HUES6 (cell line): ENCODE data around the gene PTPRR.

ENCODE experiments used
- H3K27ac ChIP-seq: 2 replicates; pipeline ENCODE4 v1.7.0; 2013; ENCODE audit warnings: low read depth, mild to moderate bottlenecking, low read length, inconsistent platforms
- H3K27me3 ChIP-seq: 2 replicates; pipeline ENCODE4 v1.6.1; 2013; ENCODE audit warnings: low read length; ENCODE audit not compliant: control insufficient read depth, insufficient read depth
- H3K36me3 ChIP-seq: 2 replicates; pipeline ENCODE4 v1.6.1; 2013; ENCODE audit warnings: low read length; ENCODE audit not compliant: control insufficient read depth, insufficient read depth
- H3K4me1 ChIP-seq: 2 replicates; pipeline ENCODE4 v1.6.1; 2013; ENCODE audit warnings: low read length; ENCODE audit not compliant: control insufficient read depth, insufficient read depth
- H3K4me3 ChIP-seq: 2 replicates; pipeline ENCODE4 v1.5.1; 2013; ENCODE audit warnings: low read depth, low read length
- H3K9ac ChIP-seq: one replicate; pipeline ENCODE4 v1.6.1; 2013; ENCODE audit warnings: mild to moderate bottlenecking, low read length
- H3K9me3 ChIP-seq: 2 replicates; pipeline ENCODE4 v1.6.1; 2013; ENCODE audit warnings: low read depth, low read length; ENCODE audit not compliant: control insufficient read depth, insufficient read depth

Gene PTPRR

DNA sequence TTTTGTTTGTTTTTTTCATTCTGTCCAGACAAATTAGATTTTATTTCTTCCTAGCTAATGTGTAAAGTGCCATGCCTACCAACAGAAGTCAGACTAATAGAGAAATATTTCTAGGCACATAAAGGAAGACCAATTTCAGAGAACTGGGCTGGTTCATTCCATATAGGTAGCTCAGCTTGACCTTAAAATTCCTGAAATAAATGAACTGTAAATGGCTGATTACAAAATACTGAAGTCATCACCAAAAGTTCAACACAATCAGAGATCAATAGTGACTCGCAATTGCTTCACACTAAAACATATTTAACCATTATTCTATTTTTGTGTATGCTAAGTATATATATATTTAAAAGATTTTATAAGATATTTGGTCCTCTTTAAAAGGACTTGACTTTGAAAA, 317.5 kb downstream of the PTPRR start:
- no peak overlapping the region for H3K27ac ChIP-seq
- H3K9me3 ChIP-seq, result peaks cover 4% of the 10 kb centered on the region; the same call in 1 of the 2 replicates
- H3K4me1 ChIP-seq, result no peaks in the 10 kb centered on the region
- no peak overlapping the region for H3K4me3 ChIP-seq
- H3K27me3 ChIP-seq, result peaks cover 1% of the 10 kb centered on the region; the same call in 1 of the 2 replicates
- H3K36me3 ChIP-seq, result no peaks in the 10 kb centered on the region
- no peak overlapping the region for H3K9ac ChIP-seq

DNA sequence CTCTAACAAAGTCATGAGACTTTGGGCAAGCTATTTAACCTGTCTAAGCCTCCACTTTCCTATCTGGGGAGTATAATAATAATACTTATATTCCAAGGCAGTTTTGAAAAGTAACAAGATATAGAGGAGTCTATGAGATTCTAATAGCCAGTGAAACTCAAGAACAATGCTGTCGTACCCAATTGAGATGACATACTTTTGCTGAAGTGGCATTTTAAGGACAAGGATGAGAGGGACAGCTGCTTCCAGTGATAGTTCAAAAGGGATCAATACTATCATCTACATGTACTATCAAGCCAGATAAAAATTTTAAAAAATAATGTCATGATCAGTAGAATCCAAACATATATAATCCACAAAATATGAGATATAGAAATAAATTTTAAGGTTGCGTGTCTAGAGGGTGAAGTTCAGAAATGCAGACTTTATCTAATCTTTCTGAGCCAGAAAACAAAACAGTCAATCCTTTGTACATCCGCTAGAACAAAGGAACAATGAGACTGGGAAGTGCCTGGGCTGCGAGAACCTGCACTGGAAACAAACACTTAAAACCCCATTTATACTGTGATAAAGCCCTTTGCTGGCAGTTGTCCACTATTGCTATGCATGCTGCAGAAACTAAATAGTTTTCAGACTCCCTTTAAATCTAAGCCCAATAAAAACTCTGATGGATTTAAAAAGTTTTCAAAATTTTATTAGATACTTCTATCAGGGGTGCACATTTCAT, 321.9 kb downstream of the PTPRR start:
- H3K9me3 ChIP-seq, result no peaks in the 10 kb centered on the region
- no peak overlapping the region for H3K9ac ChIP-seq
- no peaks in the 10 kb centered on the region for H3K27me3 ChIP-seq
- H3K4me1 ChIP-seq, result no peaks in the 10 kb centered on the region
- H3K36me3 ChIP-seq, result no peaks in the 10 kb centered on the region
- H3K27ac ChIP-seq, result no peak overlapping the region
- H3K4me3 ChIP-seq, result no peak overlapping the region

GRCh38 chr12:70592664-70593063, 327.9 kb downstream of the PTPRR start:
- no peaks in the 10 kb centered on the region for H3K36me3 ChIP-seq
- H3K4me1 ChIP-seq, result no peaks in the 10 kb centered on the region
- H3K27ac ChIP-seq, result no peak overlapping the region
- H3K27me3 ChIP-seq, result no peaks in the 10 kb centered on the region
- H3K9ac ChIP-seq, result no peak overlapping the region
- H3K9me3 ChIP-seq, result no peaks in the 10 kb centered on the region
- H3K4me3 ChIP-seq, result no peak overlapping the region

DNA sequence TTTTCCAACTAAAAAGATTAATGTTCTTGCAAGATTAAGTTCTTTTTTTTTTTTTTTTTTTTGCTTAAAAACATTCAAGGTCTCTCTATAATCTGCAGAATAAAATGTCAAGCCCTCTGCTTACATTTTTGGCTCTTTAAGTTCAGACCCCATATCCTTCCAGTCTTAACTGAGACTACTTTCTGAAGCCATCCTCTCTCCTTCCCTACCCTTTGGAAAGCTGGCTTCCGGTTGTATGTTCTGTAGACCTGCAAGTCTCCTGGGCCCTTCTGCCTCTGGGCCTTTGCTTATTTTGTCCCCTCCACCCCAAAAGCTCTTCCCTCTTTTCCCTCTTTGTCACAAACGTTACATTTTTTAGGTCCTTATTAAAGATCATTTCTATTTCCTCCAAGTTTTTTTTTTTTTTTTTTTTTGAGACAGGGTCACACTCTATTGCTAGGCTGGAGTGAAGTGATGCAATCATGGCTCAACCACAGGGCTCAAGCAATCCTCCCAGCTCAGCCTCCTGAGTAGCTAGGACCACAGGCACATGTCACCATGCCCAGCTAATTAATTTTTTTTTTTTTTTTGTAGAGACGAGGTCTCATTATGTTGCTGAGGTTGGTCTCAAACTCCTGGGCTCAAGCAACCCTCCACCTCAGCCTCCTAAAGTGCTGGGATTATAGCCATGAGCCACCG, 329.9 kb downstream of the PTPRR start:
- H3K36me3 ChIP-seq, result no peaks in the 10 kb centered on the region
- H3K4me3 ChIP-seq, result no peak overlapping the region
- H3K4me1 ChIP-seq, result no peaks in the 10 kb centered on the region
- no peak overlapping the region for H3K9ac ChIP-seq
- H3K27me3 ChIP-seq, result no peaks in the 10 kb centered on the region
- no peaks in the 10 kb centered on the region for H3K9me3 ChIP-seq
- no peak overlapping the region for H3K27ac ChIP-seq

GRCh38 chr12:70590051-70590450, 330.5 kb downstream of the PTPRR start:
- no peak overlapping the region for H3K27ac ChIP-seq
- H3K4me1 ChIP-seq, result no peaks in the 10 kb centered on the region
- peaks cover 3% of the 10 kb centered on the region; the same call in 1 of the 2 replicates for H3K9me3 ChIP-seq
- no peak overlapping the region for H3K9ac ChIP-seq
- H3K4me3 ChIP-seq, result no peak overlapping the region
- H3K36me3 ChIP-seq, result no peaks in the 10 kb centered on the region
- H3K27me3 ChIP-seq, result no peaks in the 10 kb centered on the region
